CD14-positive monocyte (primary cell): ENCODE measurements around the gene TNFSF4. TPM values are rescaled to one million over a fixed set of nuclear protein-coding genes. Genes with fewer than 3 reads are reported as not detected.
A peak's percentile ranks its signal among the peaks of the same experiment; 100 is the strongest.
"Not testable (repeated sequence)": the region's sequence is repeated elsewhere in the genome, so short reads cannot be mapped to it uniquely, and the experiment has no call there.

Source experiments
- DNase-seq, 3 donors: peaks; one replicate each; pipeline ENCODE4 v3.0.0-alpha.2; 2011 to 2022
- H2AFZ ChIP-seq: 2 replicates; pipeline ENCODE4 v1.6.0; 2012; ENCODE audit warnings: mild to moderate bottlenecking, low read depth, low read length, inconsistent platforms; ENCODE audit not compliant: insufficient read depth, poor library complexity, severe bottlenecking
- H3K27ac ChIP-seq, 2 donors: 1 replicate in 1 of 2; 2 replicates in 1 of 2; pipeline ENCODE4 v1.5.1; 2012 to 2013; ENCODE audit warnings: low read length in 2 of 2, control low read depth in 1 of 2, inconsistent platforms in 1 of 2, low read depth in 1 of 2, mild to moderate bottlenecking in 1 of 2
- H3K27me3 ChIP-seq, 2 donors: one replicate each; pipeline versions ENCODE4 v1.6.0 to v1.6.1; 2011 to 2013; ENCODE audit warnings: low read length in 2 of 2; ENCODE audit not compliant: control insufficient read depth in 2 of 2, insufficient read depth in 2 of 2
- H3K36me3 ChIP-seq, 2 donors: replicated peaks in 1 of 2; 1 replicate in 1 of 2; 2 replicates in 1 of 2; pipeline versions ENCODE4 v1.5.1 to v1.6.1; 2012 to 2013; ENCODE audit warnings: low read length in 2 of 2, control low read depth in 1 of 2, inconsistent platforms in 1 of 2, mild to moderate bottlenecking in 1 of 2; ENCODE audit not compliant: insufficient read depth in 2 of 2, control insufficient read depth in 1 of 2
- H3K4me1 ChIP-seq, 2 donors: 1 replicate in 1 of 2; 2 replicates in 1 of 2; pipeline versions ENCODE4 v1.5.1 to v1.6.1; 2012 to 2013; ENCODE audit warnings: low read length in 2 of 2, control low read depth in 1 of 2, inconsistent platforms in 1 of 2, mild to moderate bottlenecking in 1 of 2, moderate library complexity in 1 of 2; ENCODE audit not compliant: insufficient read depth in 2 of 2, control insufficient read depth in 1 of 2
- H3K4me2 ChIP-seq: replicated peaks from 2 replicates; pipeline ENCODE3; 2012; ENCODE audit warnings: low read length, moderate library complexity, mild to moderate bottlenecking; ENCODE audit not compliant: poor library complexity, severe bottlenecking; ENCODE audit errors: extremely low read depth
- H3K4me3 ChIP-seq, 3 experiments: fragments of 200-600 bp in 1 of 3; sonication (generic) in 1 of 3; replicated peaks in 1 of 3; 1 replicate in 2 of 3; 2 replicates in 1 of 3; pipeline ENCODE4 v1.5.1; 2011 to 2013; ENCODE audit warnings: low read length in 3 of 3, mild to moderate bottlenecking in 3 of 3, control low read depth in 2 of 3, low read depth in 2 of 3, inconsistent platforms in 1 of 3, moderate library complexity in 1 of 3
- H3K79me2 ChIP-seq: 2 replicates; pipeline ENCODE4 v1.6.0; 2012; ENCODE audit warnings: mild to moderate bottlenecking, control low read depth, inconsistent platforms, low read length, moderate library complexity; ENCODE audit not compliant: insufficient read depth
- H3K9ac ChIP-seq: 2 replicates; pipeline ENCODE4 v1.6.0; 2017; ENCODE audit warnings: low read length, mild to moderate bottlenecking; ENCODE audit not compliant: insufficient read depth, poor library complexity, severe bottlenecking
- H3K9me3 ChIP-seq, 2 donors: replicated peaks in 1 of 2; 1 replicate in 1 of 2; 2 replicates in 1 of 2; pipeline versions ENCODE4 v1.5.1 to v1.6.1; 2012 to 2013; ENCODE audit warnings: low read length in 2 of 2, control low read depth in 1 of 2; ENCODE audit not compliant: control insufficient read depth in 1 of 2, insufficient read depth in 1 of 2
- H4K20me1 ChIP-seq: 2 replicates; pipeline ENCODE4 v1.6.0; 2012; ENCODE audit warnings: mild to moderate bottlenecking, low read length, control low read depth, moderate library complexity; ENCODE audit not compliant: insufficient read depth
- H3K27ac Mint-ChIP-seq, 7 donors: one replicate each; pipeline ENCODE4 v1.8.0; 2020; ENCODE audit warnings: mild to moderate bottlenecking in 7 of 7, mixed read lengths in 7 of 7, moderate library complexity in 6 of 7, inconsistent platforms in 2 of 7
- H3K27me3 Mint-ChIP-seq, 3 donors: one replicate each; pipeline ENCODE4 v1.8.0; 2021 to 2022; ENCODE audit warnings: low read depth in 3 of 3, mild to moderate bottlenecking in 3 of 3, mixed read lengths in 3 of 3, moderate library complexity in 3 of 3, inconsistent platforms in 1 of 3
- H3K36me3 Mint-ChIP-seq, 2 donors: one replicate each; pipeline ENCODE4 v1.8.0; 2020; ENCODE audit warnings: mixed read lengths in 2 of 2, inconsistent platforms in 1 of 2, mild to moderate bottlenecking in 1 of 2
- H3K4me1 Mint-ChIP-seq: one replicate; pipeline ENCODE4 v1.8.0; 2020; ENCODE audit warnings: mild to moderate bottlenecking, mixed read lengths
- H3K4me3 Mint-ChIP-seq, 2 donors: one replicate each; pipeline ENCODE4 v1.8.0; 2020; ENCODE audit warnings: mild to moderate bottlenecking in 2 of 2, mixed read lengths in 2 of 2, moderate library complexity in 1 of 2
- H3K9me3 Mint-ChIP-seq, 7 donors: one replicate each; pipeline ENCODE4 v1.8.0; 2020 to 2022; ENCODE audit warnings: mixed read lengths in 7 of 7, mild to moderate bottlenecking in 6 of 7, moderate library complexity in 6 of 7, inconsistent platforms in 2 of 7
- CTCF ChIP-seq: fragments of 200-600 bp; IDR thresholded peaks from one replicate; pipeline ENCODE4 v1.8.0; 2022; ENCODE audit warnings: antibody characterized with exemption, mild to moderate bottlenecking
- WGBS: methylation state at CpG from one replicate; pipeline ENCODE4 v1.1.5; 2013; ENCODE audit warnings: missing lambda C conversion rate; ENCODE audit not compliant: insufficient coverage; 5-methylcytosine and 5-hydroxymethylcytosine counted together
- intact Hi-C, 2 donors: fragments of 100-400 bp; cut with micrococcal nuclease; formaldehyde crosslinking; loops; one replicate each; pipeline versions ENCODE4 v1.15.0 to v1.15.1; 2023
- polyA plus RNA-seq, 3 donors: library from polyadenylated mRNA; depleted of rRNA in 1 of 3; unstranded in 2 of 3; stranded (reverse) in 1 of 3; fragments of 300-500 nt in 2 of 3; fragments of >200 nt in 1 of 3; fragmentation: Illumina TruSeq in 2 of 3; gene quantifications; 1 replicate in 2 of 3; 2 replicates in 1 of 3; pipeline ENCODE4 v1.2.3, GENCODE V29; 2012 to 2021

Gene TNFSF4
- polyA plus RNA-seq, 3 donors, result 0.21 to 0.40 (median 0.38) TPM

GRCh38 chr1:173161510-173162221 is 45.5 kb downstream of the TNFSF4 start:
- H3K36me3 ChIP-seq, result no peaks in the 10 kb centered on the region
- no peak overlapping the region for H3K4me3 ChIP-seq
- H3K9ac ChIP-seq, result no peak overlapping the region
- no CpG with 5 or more reads among the region's 3 CpGs for WGBS
- H3K9me3 ChIP-seq, result no peaks in the 10 kb centered on the region
- no peaks in the 10 kb centered on the region for H4K20me1 ChIP-seq
- Mint-ChIP-seq H3K27me3 (peaks cover 0 to 2% (median 0%) of the 10 kb centered on the region in 3 donors), H3K4me1 (no peaks in the 10 kb centered on the region), H3K36me3 (no peaks in the 10 kb centered on the region), H3K4me3 (no peak overlapping the region), H3K27ac (no peak overlapping the region), H3K9me3 (peaks cover 0 to 2% (median 0%) of the 10 kb centered on the region in 7 donors)
- H3K27ac ChIP-seq, result no peak overlapping the region
- H2AFZ ChIP-seq, result no peak overlapping the region
- no peaks in the 10 kb centered on the region for H3K4me1 ChIP-seq
- no peaks in the 10 kb centered on the region for H3K27me3 ChIP-seq
- DNase-seq, result no peak
- H3K4me2 ChIP-seq, result no peak overlapping the region
- intact Hi-C loops, result no loop called here
- H3K79me2 ChIP-seq, result no peaks in the 10 kb centered on the region
- TF ChIP-seq CTCF, result no peak

- WGBS, result 97% methylated on average over 8 of the region's 9 CpGs
These were observed 53.2 kb downstream of the TNFSF4 start for GRCh38 chr1:173153964-173154363.

More at GRCh38 chr1:173153964-173154363, 53.2 kb downstream of the TNFSF4 start:
- H2AFZ ChIP-seq, H3K4me1 ChIP-seq, H3K36me3 ChIP-seq, DNase-seq, H3K27ac ChIP-seq, H3K36me3 Mint-ChIP-seq, H3K27me3 Mint-ChIP-seq, H3K4me3 ChIP-seq, intact Hi-C loops, H3K79me2 ChIP-seq, H3K27me3 ChIP-seq, H3K4me3 Mint-ChIP-seq, H3K4me2 ChIP-seq, H3K4me1 Mint-ChIP-seq, H3K9me3 ChIP-seq, H4K20me1 ChIP-seq, H3K9ac ChIP-seq: not testable (repeated sequence)
- Mint-ChIP-seq H3K27ac (peak overlapping the region in 1 of 7 donors; percentile 33), H3K9me3 (peaks cover 3 to 19% (median 16%) of the 10 kb centered on the region in 7 donors)
